Activated T-helper 9 cell treated with anti-CD3 and anti-CD28 coated beads, Interleukin-2, amount 50 U/mL, for 16 hours (primary cell): Measurements from ENCODE around the gene BLID.

Experiments
- DNase-seq: peaks from one replicate; pipeline ENCODE4 v3.0.0-alpha.2; 2020; ENCODE audit warnings: low read depth

BLID gene

GRCh38 chr11:122115524-122116379 is at the start of gene BLID:
TSS of gene BLID (minus strand) at chr11:122116215. CDS start at chr11:122115922, 293 bp downstream.
- DNase-seq = no peak

GRCh38 chr11:122163053-122163819 is 47.2 kb upstream of the BLID start:
- DNase-seq = no peak

- no peak for DNase-seq
These were observed 46.1 kb upstream of the BLID start for GRCh38 chr11:122162095-122162494.

- no peak for DNase-seq
These were observed 45.0 kb upstream of the BLID start for GRCh38 chr11:122160841-122161590.

- no peak for DNase-seq
These were observed 43.8 kb upstream of the BLID start for GRCh38 chr11:122159861-122160260.

GRCh38 chr11:122159173-122159721 is 43.2 kb upstream of the BLID start:
- DNase-seq = no peak

GRCh38 chr11:122158171-122158570 is 42.2 kb upstream of the BLID start:
- DNase-seq = no peak

GRCh38 chr11:122157653-122158161 is 41.7 kb upstream of the BLID start:
- DNase-seq = no peak

- no peak for DNase-seq
These were observed 40.9 kb upstream of the BLID start for GRCh38 chr11:122156940-122157382.

GRCh38 chr11:122155765-122156527 is 39.9 kb upstream of the BLID start:
- no peak for DNase-seq

- DNase-seq = no peak
These were observed 39.0 kb upstream of the BLID start for GRCh38 chr11:122154994-122155393.

GRCh38 chr11:122154227-122154626 is 38.2 kb upstream of the BLID start:
- no peak for DNase-seq

GRCh38 chr11:122153746-122154145 is 37.7 kb upstream of the BLID start:
- DNase-seq = no peak

- DNase-seq = no peak
These were observed 34.5 kb upstream of the BLID start for GRCh38 chr11:122150216-122151124.

- no peak for DNase-seq
These were observed 33.2 kb upstream of the BLID start for GRCh38 chr11:122149202-122149601.

GRCh38 chr11:122146475-122146874 is 30.5 kb upstream of the BLID start:
- DNase-seq = no peak

GRCh38 chr11:122145715-122146274 is 29.8 kb upstream of the BLID start:
- no peak for DNase-seq

GRCh38 chr11:122144752-122145151 is 28.7 kb upstream of the BLID start:
- no peak for DNase-seq

- DNase-seq = no peak
These were observed 25.7 kb upstream of the BLID start for GRCh38 chr11:122141725-122142124.

- DNase-seq = no peak
These were observed 24.5 kb upstream of the BLID start for GRCh38 chr11:122140500-122140899.
